Natural killer cell (primary cell): Measurements from ENCODE around the gene SANBR. TPM values are rescaled to one million over a fixed set of nuclear protein-coding genes. Genes with fewer than 3 reads are reported as not detected.

Experiments used
- ATAC-seq, 3 donors: fragments of 150-1000 bp in 2 of 3; fragments of 200-7000 bp in 1 of 3; cut with Tn5 transposase; 1 replicate in 1 of 3; 2 replicates in 2 of 3; pipeline ENCODE4 v1.10.0; 2021; ENCODE audit warnings: mild to moderate bottlenecking in 2 of 3, moderate library complexity in 2 of 3
- DNase-seq, 2 donors: peaks; one replicate each; pipeline versions ENCODE4 v3.0.0 to v3.0.0-alpha.2; 2013 to 2021; ENCODE audit warnings: mixed read lengths in 1 of 2
- H3K27ac ChIP-seq: one replicate; pipeline ENCODE4 v1.5.1; 2013; ENCODE audit warnings: mild to moderate bottlenecking, low read length
- H3K27me3 ChIP-seq: one replicate; pipeline ENCODE4 v1.6.1; 2013; ENCODE audit warnings: low read length; ENCODE audit not compliant: control insufficient read depth, insufficient read depth
- H3K36me3 ChIP-seq: one replicate; pipeline ENCODE4 v1.6.1; 2013; ENCODE audit warnings: low read length; ENCODE audit not compliant: control insufficient read depth, insufficient read depth
- H3K4me1 ChIP-seq: one replicate; pipeline ENCODE4 v1.6.1; 2013; ENCODE audit warnings: low read length; ENCODE audit not compliant: control insufficient read depth, insufficient read depth
- H3K4me3 ChIP-seq: one replicate; pipeline ENCODE4 v1.5.1; 2013; ENCODE audit warnings: low read length
- H3K9me3 ChIP-seq: one replicate; pipeline ENCODE4 v1.6.1; 2013; ENCODE audit warnings: low read length; ENCODE audit not compliant: control insufficient read depth, insufficient read depth
- H3K27ac Mint-ChIP-seq, 2 donors: one replicate each; pipeline ENCODE4 v1.8.0; 2022; ENCODE audit warnings: mild to moderate bottlenecking in 2 of 2, mixed read lengths in 2 of 2, moderate library complexity in 1 of 2
- H3K27me3 Mint-ChIP-seq, 2 donors: one replicate each; pipeline ENCODE4 v1.8.0; 2022; ENCODE audit warnings: low read depth in 2 of 2, mixed read lengths in 2 of 2
- H3K36me3 Mint-ChIP-seq: one replicate; pipeline ENCODE4 v1.8.0; 2022; ENCODE audit warnings: mixed read lengths
- H3K4me1 Mint-ChIP-seq, 2 donors: one replicate each; pipeline ENCODE4 v1.8.0; 2022; ENCODE audit warnings: mixed read lengths in 2 of 2
- H3K4me3 Mint-ChIP-seq: one replicate; pipeline ENCODE4 v1.8.0; 2022; ENCODE audit warnings: mild to moderate bottlenecking, moderate library complexity, mixed read lengths
- H3K9me3 Mint-ChIP-seq, 2 donors: one replicate each; pipeline ENCODE4 v1.8.0; 2022; ENCODE audit warnings: mixed read lengths in 2 of 2
- CTCF ChIP-seq: fragments of 200-600 bp; IDR thresholded peaks from one replicate; pipeline ENCODE4 v1.8.0; 2022; ENCODE audit warnings: antibody characterized with exemption
- WGBS: methylation state at CpG from one replicate; pipeline ENCODE4 v1.1.7; 2013; ENCODE audit warnings: missing lambda C conversion rate; ENCODE audit not compliant: insufficient coverage; 5-methylcytosine and 5-hydroxymethylcytosine counted together
- intact Hi-C: fragments of 100-400 bp; cut with micrococcal nuclease; formaldehyde crosslinking; loops from one replicate; pipeline ENCODE4 v1.14.2; 2022
- total RNA-seq, 4 donors: library from RNA; stranded (reverse); fragments of 120-200 nt in 1 of 4; gene quantifications; one replicate each; pipeline versions ENCODE4 v1.2.3 to v1.2.4, GENCODE V29; 2013 to 2022

The SANBR gene
- total RNA-seq, 3 donors from 2014 or later (not counting 1 experiment from before 2014, with no cell fraction given), result 5.3 to 6.3 (median 5.8) TPM

DNA sequence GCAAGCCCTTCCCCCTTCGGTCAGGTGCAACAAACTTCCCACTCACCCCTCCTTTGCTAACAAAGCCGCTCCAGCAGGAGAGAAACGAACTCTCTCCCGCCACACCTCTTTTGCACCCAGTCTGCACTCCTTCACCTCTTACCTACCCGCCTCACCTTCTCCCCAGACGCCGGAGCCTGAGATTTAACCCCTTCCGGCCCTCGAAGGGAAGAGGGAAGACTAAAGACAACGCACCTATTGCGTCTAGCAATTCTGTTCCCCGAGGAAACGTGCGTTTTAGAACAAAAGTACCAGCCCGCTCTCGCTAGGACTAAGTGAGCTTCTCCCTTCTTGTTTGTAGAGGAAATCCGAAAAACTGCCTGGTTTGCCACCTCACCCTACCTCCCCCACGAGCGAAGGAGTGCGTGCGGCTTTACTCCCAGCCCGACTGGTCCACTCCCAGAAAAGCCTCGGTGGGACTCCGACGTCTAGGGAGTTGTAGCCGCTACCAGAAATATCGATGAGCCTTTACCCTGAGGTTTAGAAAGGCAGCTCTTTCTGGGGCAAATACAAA lies 48.6 kb upstream of the SANBR start:
- Mint-ChIP-seq H3K36me3 (no peaks in the 10 kb centered on the region), H3K9me3 (no peaks in the 10 kb centered on the region), H3K27me3 (no peaks in the 10 kb centered on the region), H3K4me3 (peak overlapping the region; percentile 99), H3K4me1 (peaks cover 46 to 51% of the 10 kb centered on the region in 2 donors), H3K27ac (peak overlapping the region; percentile 90 to 92)
- Histone ChIP-seq H3K27ac (peak overlapping the region; percentile 75), H3K4me3 (peak overlapping the region; percentile 87), H3K36me3 (no peaks in the 10 kb centered on the region), H3K9me3 (no peaks in the 10 kb centered on the region), H3K27me3 (no peaks in the 10 kb centered on the region), H3K4me1 (peaks cover 8% of the 10 kb centered on the region)
- ATAC-seq, result peak; percentile 70 to 78 (median 75)
- no peak for TF ChIP-seq CTCF
- WGBS, result under 1% methylated on average over 27 of the region's 27 CpGs
- DNase-seq, result peak; percentile 44 to 78
- intact Hi-C loops, result no loop called here

DNA sequence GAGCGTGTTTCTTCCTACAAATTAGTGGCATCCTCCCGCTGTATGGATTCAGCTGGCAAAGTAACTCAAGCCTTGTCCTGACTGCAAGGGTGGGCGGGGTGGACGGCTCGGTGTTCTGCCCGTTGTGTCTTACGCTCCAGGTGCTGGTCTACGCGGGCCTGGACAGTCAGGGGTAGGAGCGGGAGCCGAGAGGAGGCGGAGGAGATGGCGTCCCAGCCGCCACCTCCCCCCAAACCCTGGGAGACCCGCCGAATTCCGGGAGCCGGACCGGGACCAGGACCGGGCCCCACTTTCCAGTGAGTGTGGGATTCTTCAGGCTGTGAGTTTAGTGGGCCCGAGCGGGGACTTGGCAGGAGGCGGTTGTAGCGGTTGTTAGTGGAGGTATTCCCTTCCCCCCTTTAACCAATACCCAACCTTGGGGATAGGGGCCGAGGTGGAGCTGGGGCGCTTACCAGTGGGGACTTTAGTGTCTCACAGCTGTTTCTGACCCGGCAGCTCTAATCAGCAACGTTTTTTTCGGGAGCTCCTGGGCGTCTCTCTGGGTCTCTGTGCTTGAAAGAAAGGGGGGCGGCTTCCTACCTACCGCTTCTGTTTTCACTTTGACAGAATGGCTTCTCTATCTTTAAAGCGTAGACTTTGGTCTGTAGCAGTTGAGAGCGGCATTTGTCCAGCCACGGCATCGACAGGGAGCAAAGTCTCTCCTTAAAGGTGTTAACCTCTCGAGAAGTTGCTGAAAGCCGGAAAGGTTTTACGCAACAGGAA lies 47.9 kb upstream of the SANBR start, which contains the start of the genes PEX13 and PUS10:
PEX13 (plus strand) TSS at position 165 of the 762 bp plus-strand sequence; CDS start at position 205, 40 bp downstream.
PUS10 (minus strand) TSS at position 700 of the 762 bp plus-strand sequence. CDS start 6,365 bp downstream, outside the sequence.
- no peaks in the 10 kb centered on the region for H3K36me3 Mint-ChIP-seq
- H3K27ac Mint-ChIP-seq, result peak within 1 kb of the TSS; percentile 90 to 92
- Histone ChIP-seq H3K27ac (peak within 1 kb of the TSS; percentile 75), H3K4me1 (peaks cover 8% of the 10 kb centered on the region), H3K27me3 (no peaks in the 10 kb centered on the region), H3K36me3 (no peaks in the 10 kb centered on the region), H3K4me3 (peak within 1 kb of the TSS; percentile 87), H3K9me3 (no peaks in the 10 kb centered on the region)
- no peaks in the 10 kb centered on the region for H3K9me3 Mint-ChIP-seq
- peak within 1 kb of the TSS; percentile 99 for H3K4me3 Mint-ChIP-seq
- TF ChIP-seq CTCF, result no peak
- peaks cover 48 to 51% of the 10 kb centered on the region in 2 donors for H3K4me1 Mint-ChIP-seq
- WGBS, result 0% methylated on average over 35 of the region's 39 CpGs
- DNase-seq, result peak; percentile 51 to 73
- intact Hi-C loops, result no loop called here
- peak; percentile 80 to 88 (median 80) for ATAC-seq
- H3K27me3 Mint-ChIP-seq, result no peaks in the 10 kb centered on the region

- Histone ChIP-seq H3K27me3 (no peaks in the 10 kb centered on the region), H3K4me1 (peaks cover 8% of the 10 kb centered on the region), H3K27ac (peak overlapping the region; percentile 75), H3K36me3 (no peaks in the 10 kb centered on the region), H3K9me3 (no peaks in the 10 kb centered on the region), H3K4me3 (peak overlapping the region; percentile 87)
- H3K4me1 Mint-ChIP-seq, result peaks cover 48 to 51% of the 10 kb centered on the region in 2 donors
- no peak for TF ChIP-seq CTCF
- DNase-seq (no peak), ATAC-seq (peak in 1 of 3 donors; percentile 2)
- H3K36me3 Mint-ChIP-seq, result no peaks in the 10 kb centered on the region
- H3K9me3 Mint-ChIP-seq, result no peaks in the 10 kb centered on the region
- H3K27ac Mint-ChIP-seq, result peak overlapping the region; percentile 90 to 92
- intact Hi-C loops, result no loop called here
- 0% methylated on average over 3 of the region's 7 CpGs for WGBS
- peak overlapping the region; percentile 99 for H3K4me3 Mint-ChIP-seq
- H3K27me3 Mint-ChIP-seq, result no peaks in the 10 kb centered on the region
Measured at GRCh38 chr2:61018318-61018755, 47.3 kb upstream of the SANBR start.
